ENCODE results near the gene CEP85.

Gene CEP85, protein sequence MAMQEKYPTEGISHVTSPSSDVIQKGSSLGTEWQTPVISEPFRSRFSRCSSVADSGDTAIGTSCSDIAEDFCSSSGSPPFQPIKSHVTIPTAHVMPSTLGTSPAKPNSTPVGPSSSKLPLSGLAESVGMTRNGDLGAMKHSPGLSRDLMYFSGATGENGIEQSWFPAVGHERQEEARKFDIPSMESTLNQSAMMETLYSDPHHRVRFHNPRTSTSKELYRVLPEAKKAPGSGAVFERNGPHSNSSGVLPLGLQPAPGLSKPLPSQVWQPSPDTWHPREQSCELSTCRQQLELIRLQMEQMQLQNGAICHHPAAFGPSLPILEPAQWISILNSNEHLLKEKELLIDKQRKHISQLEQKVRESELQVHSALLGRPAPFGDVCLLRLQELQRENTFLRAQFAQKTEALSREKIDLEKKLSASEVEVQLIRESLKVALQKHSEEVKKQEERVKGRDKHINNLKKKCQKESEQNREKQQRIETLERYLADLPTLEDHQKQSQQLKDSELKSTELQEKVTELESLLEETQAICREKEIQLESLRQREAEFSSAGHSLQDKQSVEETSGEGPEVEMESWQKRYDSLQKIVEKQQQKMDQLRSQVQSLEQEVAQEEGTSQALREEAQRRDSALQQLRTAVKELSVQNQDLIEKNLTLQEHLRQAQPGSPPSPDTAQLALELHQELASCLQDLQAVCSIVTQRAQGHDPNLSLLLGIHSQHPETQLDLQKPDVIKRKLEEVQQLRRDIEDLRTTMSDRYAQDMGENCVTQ

DNA sequence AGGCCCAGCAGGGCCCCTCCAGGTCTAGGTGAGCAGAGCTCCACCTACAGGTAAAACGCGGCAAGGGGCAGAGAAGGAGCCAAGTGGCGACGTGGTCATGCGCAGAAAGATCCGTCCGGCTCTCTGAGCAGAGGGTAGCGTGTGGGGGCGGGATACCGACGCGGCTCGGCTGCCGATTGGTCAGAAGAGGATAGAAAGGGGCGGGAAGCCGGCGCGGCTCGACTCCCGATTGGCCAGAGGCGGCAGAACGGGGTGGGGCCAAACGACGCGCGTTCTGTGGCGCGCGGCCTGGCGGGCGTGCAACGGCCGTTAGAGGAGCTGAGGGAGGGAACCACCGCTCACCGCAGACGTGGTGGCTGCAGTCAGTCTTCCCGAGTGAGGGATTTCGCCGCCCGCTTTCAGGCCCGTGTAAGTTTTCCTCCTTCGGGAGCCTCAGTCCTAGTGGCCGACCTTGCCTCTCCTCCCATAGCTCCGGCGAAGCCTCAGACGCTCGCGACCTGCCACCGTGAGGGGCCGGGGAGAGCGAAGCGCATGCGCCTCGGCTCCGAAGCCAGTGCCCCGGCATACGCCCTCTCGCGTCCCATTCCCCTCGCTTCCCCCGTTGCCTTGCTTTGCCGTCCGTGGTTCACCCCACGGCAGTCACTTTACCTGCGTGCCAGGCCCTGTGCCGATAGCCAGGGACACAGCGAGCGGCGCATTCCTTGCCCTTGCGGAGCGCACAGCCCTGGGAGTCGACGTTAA is at the start of gene CEP85:
CEP85 (plus strand) TSS at position 298 of the 741 bp plus-strand sequence. CDS start 5,584 bp downstream, outside the sequence.
- POLR2A ChIA-PET: interaction anchor here (0.7 to 1.9 kb wide), 3 partner anchors 32 to 84 kb away, joined by 3 to 4 read pairs (median 4); partner anchors contain the start of gene CD52
- CTCF ChIA-PET: interaction anchor here (0.6 to 5.2 kb wide), 73 partner anchors 9 to 338 kb away, joined by 3 to 40 read pairs (median 4); partner anchors contain the start of genes C1orf232, CATSPER4, CD52 and CNKSR1
- peak; percentile 100 for DNase-seq (ENCODE audit: extremely low spot score)
- TF ChIP-seq, protein P1, sequence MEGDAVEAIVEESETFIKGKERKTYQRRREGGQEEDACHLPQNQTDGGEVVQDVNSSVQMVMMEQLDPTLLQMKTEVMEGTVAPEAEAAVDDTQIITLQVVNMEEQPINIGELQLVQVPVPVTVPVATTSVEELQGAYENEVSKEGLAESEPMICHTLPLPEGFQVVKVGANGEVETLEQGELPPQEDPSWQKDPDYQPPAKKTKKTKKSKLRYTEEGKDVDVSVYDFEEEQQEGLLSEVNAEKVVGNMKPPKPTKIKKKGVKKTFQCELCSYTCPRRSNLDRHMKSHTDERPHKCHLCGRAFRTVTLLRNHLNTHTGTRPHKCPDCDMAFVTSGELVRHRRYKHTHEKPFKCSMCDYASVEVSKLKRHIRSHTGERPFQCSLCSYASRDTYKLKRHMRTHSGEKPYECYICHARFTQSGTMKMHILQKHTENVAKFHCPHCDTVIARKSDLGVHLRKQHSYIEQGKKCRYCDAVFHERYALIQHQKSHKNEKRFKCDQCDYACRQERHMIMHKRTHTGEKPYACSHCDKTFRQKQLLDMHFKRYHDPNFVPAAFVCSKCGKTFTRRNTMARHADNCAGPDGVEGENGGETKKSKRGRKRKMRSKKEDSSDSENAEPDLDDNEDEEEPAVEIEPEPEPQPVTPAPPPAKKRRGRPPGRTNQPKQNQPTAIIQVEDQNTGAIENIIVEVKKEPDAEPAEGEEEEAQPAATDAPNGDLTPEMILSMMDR (IDR thresholded peaks at IDR 0.05; ENCODE audit: control extremely low read depth, extremely low read depth, low read depth, missing control alignments): peak; percentile 97

DNA sequence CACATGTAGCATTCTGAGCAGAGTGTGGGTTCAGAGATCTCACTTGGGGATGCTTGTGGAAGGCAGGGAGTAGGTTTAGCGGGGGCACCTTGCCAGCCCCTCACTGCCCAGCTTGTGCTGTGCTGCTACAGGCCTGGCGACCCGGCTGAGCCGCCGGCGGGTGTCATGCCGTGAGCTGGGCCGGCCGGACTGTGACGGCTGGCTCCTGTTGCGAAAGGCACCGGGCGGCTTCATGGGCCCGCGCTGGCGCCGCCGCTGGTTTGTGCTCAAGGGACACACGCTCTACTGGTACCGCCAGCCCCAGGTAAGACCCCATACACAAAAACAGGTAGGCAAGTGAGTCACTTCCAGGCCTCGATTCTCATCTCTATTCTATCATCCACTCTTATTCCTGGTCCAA is 49.1 kb upstream of the CEP85 start:
- ChIA-PET CTCF (no interaction called here), POLR2A (no interaction called here)
- TF ChIP-seq, protein P1 (IDR thresholded peaks at IDR 0.05; ENCODE audit: control extremely low read depth, extremely low read depth, low read depth, missing control alignments): no peak
- no peak for DNase-seq (ENCODE audit: extremely low spot score)

DNA sequence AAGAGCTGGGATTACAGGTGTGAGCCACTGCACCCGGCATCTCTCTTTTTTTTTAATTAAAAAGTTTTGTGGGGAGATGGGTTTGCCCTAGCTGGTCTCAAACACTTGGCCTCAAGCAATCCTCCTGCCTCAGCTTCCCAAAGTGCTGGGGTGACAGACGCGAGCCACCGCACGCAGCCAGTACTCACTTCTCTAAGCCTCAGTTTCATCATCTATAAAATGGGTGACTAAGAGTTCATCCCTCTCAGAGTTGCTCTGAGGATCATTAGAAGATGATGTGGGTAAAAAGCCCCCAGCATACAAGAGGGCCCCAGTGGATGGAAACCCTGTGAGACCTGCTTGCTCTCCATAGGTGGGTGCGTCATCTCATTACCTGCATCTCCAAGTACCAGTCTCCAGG is 46.1 kb upstream of the CEP85 start:
- ChIA-PET POLR2A (no interaction called here), CTCF (interaction anchor here (2.3 to 3.7 kb wide), 2 partner anchors 17 to 47 kb away, joined by 11 to 15 read pairs; partner anchors contain the start of genes CEP85, ZNF593 and ZNF593OS)

DNA sequence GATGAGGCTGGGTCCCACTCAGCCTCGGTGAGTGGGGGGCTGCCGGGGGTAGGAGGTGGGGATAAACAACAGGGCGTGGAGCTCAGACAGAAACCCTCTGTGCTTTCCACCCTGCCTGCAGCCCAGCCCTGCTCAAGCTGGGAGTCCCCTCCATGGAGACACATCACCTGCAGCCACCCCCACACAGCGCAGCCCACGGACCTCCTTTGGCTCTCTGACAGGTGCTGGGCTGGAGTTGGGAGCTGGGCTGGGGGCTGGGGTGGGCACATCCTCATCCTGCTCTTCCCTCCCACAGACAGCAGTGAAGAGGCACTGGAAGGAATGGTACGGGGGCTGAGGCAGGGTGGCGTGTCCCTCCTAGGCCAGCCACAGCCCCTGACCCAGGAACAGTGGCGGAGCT is 45.5 kb upstream of the CEP85 start:
- ChIA-PET CTCF (interaction anchor here (1.1 to 3.7 kb wide), 4 partner anchors 14 to 46 kb away, joined by 4 to 15 read pairs (median 6); partner anchors contain the start of genes CEP85 and ZNF593), POLR2A (no interaction called here)
- TF ChIP-seq, protein P1 (IDR thresholded peaks at IDR 0.05; ENCODE audit: control extremely low read depth, extremely low read depth, low read depth, missing control alignments): no peak
- DNase-seq (ENCODE audit: extremely low spot score): no peak

More for the DNA sequence above, 46.1 kb upstream of the CEP85 start:
- TF ChIP-seq, protein P1 (IDR thresholded peaks at IDR 0.05; ENCODE audit: control extremely low read depth, extremely low read depth, low read depth, missing control alignments): no peak
- no peak for DNase-seq (ENCODE audit: extremely low spot score)

DNA sequence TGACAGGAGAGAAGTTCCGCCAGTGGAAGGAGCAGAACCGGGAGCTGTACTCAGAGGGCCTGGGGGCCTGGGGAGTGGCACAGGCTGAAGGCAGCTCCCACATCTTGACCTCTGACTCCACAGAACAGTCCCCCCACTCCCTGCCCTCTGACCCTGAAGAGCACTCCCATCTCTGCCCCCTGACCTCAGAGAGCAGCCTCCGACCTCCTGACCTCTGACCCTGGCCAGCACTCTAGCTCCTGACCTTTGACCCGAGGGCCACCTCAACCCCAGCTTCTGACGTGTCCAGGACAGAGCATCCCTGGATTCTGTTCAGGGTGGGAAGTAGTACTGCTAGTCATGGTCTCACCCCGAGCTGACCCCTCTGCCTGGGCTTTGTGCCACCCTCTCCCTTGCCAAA is 44.7 kb upstream of the CEP85 start:
- POLR2A ChIA-PET: no interaction called here
- no peak for DNase-seq (ENCODE audit: extremely low spot score)
- CTCF ChIA-PET: interaction anchor here (1.0 to 2.7 kb wide), 7 partner anchors 9 to 152 kb away, joined by 3 to 8 read pairs (median 5); partner anchors contain the start of genes CEP85 and ZNF593
- TF ChIP-seq, protein P1 (IDR thresholded peaks at IDR 0.05; ENCODE audit: control extremely low read depth, extremely low read depth, low read depth, missing control alignments): no peak
